HK-2 (cell line): ENCODE results near the gene LTB4R2.

ENCODE experiments used
- DNase-seq: peaks from one replicate; pipeline ENCODE4 v3.0.0-alpha.2; 2018; ENCODE audit not compliant: unreplicated experiment

The LTB4R2 gene

GRCh38 chr14:24299255-24300191 lies 10.4 kb upstream of the LTB4R2 start, which contains the start of the genes DHRS1 and NOP9:
Gene DHRS1 (minus strand): TSS chr14:24299780. CDS start chr14:24299106, 674 bp downstream.
Gene NOP9 (plus strand): TSS chr14:24299850. CDS start chr14:24299955, 105 bp downstream.
- peak; percentile 88 for DNase-seq

GRCh38 chr14:24300326-24300980 lies 9.5 kb upstream of the LTB4R2 start:
- no peak for DNase-seq

- no peak for DNase-seq
Observed at GRCh38 chr14:24304019-24304387, 5.9 kb upstream of the LTB4R2 start.

GRCh38 chr14:24307156-24307574 lies 2.8 kb upstream of the LTB4R2 start:
- DNase-seq: no peak

GRCh38 chr14:24307575-24308341 lies 2.2 kb upstream of the LTB4R2 start, which contains the start of gene CIDEB:
Gene CIDEB (minus strand): TSS chr14:24307977. CDS start chr14:24307858, 119 bp downstream.
- peak; percentile 62 for DNase-seq

GRCh38 chr14:24308342-24309124 lies 1.4 kb upstream of the LTB4R2 start:
- no peak for DNase-seq

- DNase-seq: no peak
Observed at GRCh38 chr14:24310265-24310645, 315 bp downstream of the LTB4R2 start.

GRCh38 chr14:24310646-24311604 lies 985 bp downstream of the LTB4R2 start, which contains the start of gene LTB4R:
Gene LTB4R (plus strand): TSS chr14:24311502. CDS start chr14:24315652, 4,150 bp downstream.
- no peak for DNase-seq

GRCh38 chr14:24311837-24312615 lies 2.1 kb downstream of the LTB4R2 start:
- DNase-seq: no peak

- DNase-seq: no peak
Observed at GRCh38 chr14:24312736-24313507, 3.0 kb downstream of the LTB4R2 start.

- no peak for DNase-seq
Observed at GRCh38 chr14:24313913-24314312, 4.0 kb downstream of the LTB4R2 start.

- no peak for DNase-seq
Observed at GRCh38 chr14:24314377-24315193, 4.6 kb downstream of the LTB4R2 start.

GRCh38 chr14:24315243-24315806 lies 5.4 kb downstream of the LTB4R2 start:
- DNase-seq: no peak

- no peak for DNase-seq
Observed at GRCh38 chr14:24315807-24316596, 6.1 kb downstream of the LTB4R2 start.

GRCh38 chr14:24316597-24316950 lies 6.6 kb downstream of the LTB4R2 start:
- DNase-seq: no peak
